EL (cell line): ENCODE results near the gene SLC25A53.

ENCODE experiments used
- DNase-seq: peaks from one replicate; pipeline ENCODE4 v3.0.0-alpha.2; 2016

The SLC25A53 gene

GRCh38 chrX:104156630-104157529, at the start of gene SLC25A53:
Gene SLC25A53 (minus strand): TSS chrX:104157009. CDS start chrX:104105257, 51,752 bp downstream.
- DNase-seq: peak; percentile 76

GRCh38 chrX:104205548-104205947, 48.7 kb upstream of the SLC25A53 start:
- DNase-seq: no peak

GRCh38 chrX:104195489-104196084, 38.8 kb upstream of the SLC25A53 start:
- peak; percentile 23 for DNase-seq

GRCh38 chrX:104195013-104195412, 38.2 kb upstream of the SLC25A53 start:
- no peak for DNase-seq

GRCh38 chrX:104193485-104193884, 36.7 kb upstream of the SLC25A53 start:
- no peak for DNase-seq

- DNase-seq: peak; percentile 3
Measured at GRCh38 chrX:104189837-104190236, 33.0 kb upstream of the SLC25A53 start.

- DNase-seq: no peak
Measured at GRCh38 chrX:104187931-104188330, 31.1 kb upstream of the SLC25A53 start.

GRCh38 chrX:104183685-104184084, 26.9 kb upstream of the SLC25A53 start:
- no peak for DNase-seq

GRCh38 chrX:104173841-104174240, 17.0 kb upstream of the SLC25A53 start:
- DNase-seq: no peak

GRCh38 chrX:104172788-104173187, 16.0 kb upstream of the SLC25A53 start:
- no peak for DNase-seq

GRCh38 chrX:104172121-104172520, 15.3 kb upstream of the SLC25A53 start:
- peak; percentile 3 for DNase-seq

- no peak for DNase-seq
Measured at GRCh38 chrX:104168127-104168526, 11.3 kb upstream of the SLC25A53 start.

GRCh38 chrX:104166735-104167436, 10.1 kb upstream of the SLC25A53 start:
- DNase-seq: peak; percentile 18

- DNase-seq: peak; percentile 83
Measured at GRCh38 chrX:104165894-104166734, 9.3 kb upstream of the SLC25A53 start, which contains the start of gene FAM199X. Gene FAM199X (plus strand): TSS chrX:104166453. CDS start chrX:104166786, 333 bp downstream.

- no peak for DNase-seq
Measured at GRCh38 chrX:104151037-104151436, 5.8 kb downstream of the SLC25A53 start.

GRCh38 chrX:104141087-104141760, 15.6 kb downstream of the SLC25A53 start:
- no peak for DNase-seq

GRCh38 chrX:104137496-104137895, 19.3 kb downstream of the SLC25A53 start:
- DNase-seq: peak; percentile 14

- peak; percentile 79 for DNase-seq
Measured at GRCh38 chrX:104136241-104137019, 20.4 kb downstream of the SLC25A53 start.

- DNase-seq: peak; percentile 1
Measured at GRCh38 chrX:104135677-104136076, 21.1 kb downstream of the SLC25A53 start.

GRCh38 chrX:104134583-104135261, 22.1 kb downstream of the SLC25A53 start:
- no peak for DNase-seq
